Activated CD4-positive, alpha-beta memory T cell treated with anti-CD3 and anti-CD28 coated beads, Interleukin-2, amount 10 ng/mL, durations not matched to agents 7 days and 5 days (primary cell): ENCODE measurements around the gene NEO1. TPM values are rescaled to one million over a fixed set of nuclear protein-coding genes. Genes with fewer than 3 reads are reported as not detected.
A peak's percentile ranks its signal among the peaks of the same experiment; 100 is the strongest.
"Not testable (repeated sequence)": the region's sequence is repeated elsewhere in the genome, so short reads cannot be mapped to it uniquely, and the experiment has no call there.

ENCODE experiments used
- CTCF ChIA-PET: fragments of 350-600 bp; sonication (Branson Sonifier 250); formaldehyde crosslinking; loops from one replicate; lab custom pipeline; 2021; ENCODE audit warnings: antibody characterized with exemption, inconsistent platforms; lab: Charles Lee
- POLR2A ChIA-PET: fragments of 350-600 bp; sonication (Branson Sonifier 250); formaldehyde crosslinking; loops from one replicate; lab custom pipeline; 2021; ENCODE audit warnings: antibody characterized with exemption; lab: Charles Lee
- DNase-seq: peaks from one replicate; pipeline ENCODE4 v3.0.0-alpha.2; 2020
- H3K27ac Mint-ChIP-seq: one replicate; pipeline ENCODE4 v1.8.0; 2021; ENCODE audit warnings: mild to moderate bottlenecking, mixed read lengths
- H3K27me3 Mint-ChIP-seq: one replicate; pipeline ENCODE4 v1.8.0; 2021; ENCODE audit warnings: mixed read lengths
- H3K36me3 Mint-ChIP-seq: one replicate; pipeline ENCODE4 v1.8.0; 2021; ENCODE audit warnings: low read depth, mixed read lengths
- H3K4me1 Mint-ChIP-seq: one replicate; pipeline ENCODE4 v1.8.0; 2021; ENCODE audit warnings: mixed read lengths
- H3K4me3 Mint-ChIP-seq: one replicate; pipeline ENCODE4 v1.8.0; 2021; ENCODE audit warnings: mild to moderate bottlenecking, mixed read lengths
- H3K9me3 Mint-ChIP-seq: one replicate; pipeline ENCODE4 v1.8.0; 2021; ENCODE audit warnings: mixed read lengths
- total RNA-seq, 2 experiments: library from RNA; stranded (reverse); gene quantifications; one replicate each; pipeline ENCODE4 v1.2.3, GENCODE V29; 2021

The NEO1 gene
- total RNA-seq, 2 experiments from 2014 or later: 7.6 to 8.3 TPM

DNA sequence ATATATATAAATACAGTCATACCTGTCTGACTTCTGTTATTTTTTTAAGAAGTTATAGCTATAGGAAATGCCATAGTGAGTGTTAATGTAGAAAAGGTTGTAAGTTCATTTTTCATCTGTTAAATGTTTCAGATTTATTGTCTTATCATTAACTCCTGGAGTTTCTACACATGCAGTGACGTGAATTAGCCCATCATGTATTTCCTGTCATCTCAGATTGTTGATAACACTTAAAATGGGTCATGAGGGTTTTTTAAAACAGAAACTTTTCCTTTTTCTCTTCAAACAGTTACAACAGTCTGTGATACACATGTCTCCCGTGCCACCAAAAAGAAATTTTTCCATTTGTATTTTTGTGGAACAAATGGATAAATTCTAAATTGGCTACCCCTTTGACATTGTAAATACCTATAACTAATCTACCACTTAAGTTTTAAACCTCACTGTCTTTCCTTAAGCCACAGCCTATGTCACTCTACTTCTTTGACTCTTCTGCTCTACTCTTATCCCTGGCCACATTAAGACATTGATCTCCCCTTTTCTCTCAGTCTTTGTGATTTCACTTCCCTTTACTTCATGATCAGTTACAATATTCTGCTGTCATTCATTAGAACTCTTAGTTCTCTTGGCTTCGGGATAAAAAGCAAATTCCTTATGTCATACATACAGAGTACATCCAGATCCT, 89.1 kb downstream of the NEO1 start:
- Mint-ChIP-seq H3K27ac (peak overlapping the region; percentile 76), H3K27me3 (no peaks in the 10 kb centered on the region), H3K4me1 (peaks cover 46% of the 10 kb centered on the region), H3K36me3 (peaks cover 17% of the 10 kb centered on the region), H3K4me3 (no peak overlapping the region), H3K9me3 (peaks cover 6% of the 10 kb centered on the region)
- no peak for DNase-seq
- ChIA-PET POLR2A (interaction anchor here (1.0 to 1.6 kb wide), 3 partner anchors 84 to 358 kb away, joined by 3 to 6 read pairs (median 5); partner anchors contain the start of gene ADPGK), CTCF (interaction anchor here (0.6 to 0.9 kb wide), 2 partner anchors 100 to 460 kb away, joined by 3 to 4 read pairs; no protein-coding TSS in a partner anchor)

DNA sequence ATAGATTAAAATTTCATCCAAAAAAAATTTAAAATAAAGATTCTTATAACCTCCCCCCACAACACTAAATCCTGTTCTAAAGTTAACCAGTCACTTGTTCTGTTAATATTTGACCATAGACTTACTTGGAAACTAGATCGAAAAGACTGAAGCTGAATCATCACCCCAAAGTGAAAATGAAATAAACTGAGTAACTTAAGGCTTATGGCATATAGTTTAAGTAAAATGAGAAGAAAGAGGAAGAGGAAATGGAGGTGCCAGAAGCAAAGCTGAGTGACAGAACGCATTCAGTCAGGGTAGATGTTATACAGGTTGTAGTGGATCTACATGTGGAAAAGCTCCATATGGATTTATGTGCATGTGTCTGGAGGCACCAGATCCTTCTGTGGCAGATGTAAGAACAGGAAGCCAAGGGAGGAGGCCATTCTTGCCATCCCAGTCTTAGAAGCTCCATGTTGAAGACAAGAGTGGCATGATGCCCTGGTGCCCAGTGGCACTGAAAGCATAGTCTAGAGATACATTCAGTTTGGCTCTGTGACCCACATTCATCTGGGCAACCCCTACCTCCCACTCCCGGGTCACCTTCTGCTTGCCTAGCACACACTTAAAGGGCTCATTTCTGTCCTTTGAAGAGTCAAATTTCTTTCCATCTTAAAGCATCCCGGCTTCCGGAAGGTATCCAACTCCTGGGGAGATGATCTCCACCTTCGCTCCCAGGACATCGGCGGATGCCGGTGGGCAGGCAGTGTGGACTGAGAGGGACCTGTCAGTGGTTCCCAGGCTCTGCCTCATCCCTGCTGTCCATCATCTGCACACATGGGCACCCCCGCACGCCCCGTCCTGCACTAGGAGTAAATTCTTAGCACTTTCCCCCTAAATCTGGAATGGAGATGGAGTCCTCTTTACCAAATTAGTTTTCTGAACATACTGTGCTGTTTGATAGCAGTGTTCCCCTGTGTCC, 90.8 kb downstream of the NEO1 start:
- Mint-ChIP-seq H3K4me3 (peak overlapping the region; percentile 11), H3K9me3 (peaks cover 6% of the 10 kb centered on the region), H3K27ac (peak overlapping the region; percentile 76), H3K27me3 (no peaks in the 10 kb centered on the region), H3K4me1 (peaks cover 46% of the 10 kb centered on the region), H3K36me3 (peaks cover 17% of the 10 kb centered on the region)
- ChIA-PET POLR2A (interaction anchor here (0.6 kb wide), 1 partner anchor 1901 kb away, joined by 3 read pairs; no protein-coding TSS in a partner anchor), CTCF (interaction anchor here (1.2 to 1.3 kb wide), 2 partner anchors 12 to 95 kb away, joined by 3 to 6 read pairs; no protein-coding TSS in a partner anchor)
- no peak for DNase-seq

DNA sequence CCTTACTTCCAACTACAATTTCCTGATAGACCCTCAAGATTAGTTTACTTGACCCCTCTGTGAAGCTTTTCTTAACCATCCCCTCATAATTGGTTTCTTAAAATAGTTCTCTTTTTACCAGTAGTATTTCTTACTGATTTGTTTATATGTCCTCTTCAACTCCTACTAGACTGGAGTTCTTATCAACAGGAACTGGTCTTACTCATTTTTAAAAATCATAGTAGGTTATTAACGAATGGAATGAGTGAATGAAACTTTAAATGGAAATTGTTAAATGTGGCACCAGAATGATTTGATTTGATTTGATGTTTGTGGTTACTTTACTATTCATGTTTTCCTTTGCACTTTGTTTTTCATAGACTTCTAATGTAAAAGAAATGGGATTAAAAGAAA, 91.5 kb downstream of the NEO1 start:
- H3K27ac Mint-ChIP-seq: peak overlapping the region; percentile 76
- H3K4me3 Mint-ChIP-seq: no peak overlapping the region

DNA sequence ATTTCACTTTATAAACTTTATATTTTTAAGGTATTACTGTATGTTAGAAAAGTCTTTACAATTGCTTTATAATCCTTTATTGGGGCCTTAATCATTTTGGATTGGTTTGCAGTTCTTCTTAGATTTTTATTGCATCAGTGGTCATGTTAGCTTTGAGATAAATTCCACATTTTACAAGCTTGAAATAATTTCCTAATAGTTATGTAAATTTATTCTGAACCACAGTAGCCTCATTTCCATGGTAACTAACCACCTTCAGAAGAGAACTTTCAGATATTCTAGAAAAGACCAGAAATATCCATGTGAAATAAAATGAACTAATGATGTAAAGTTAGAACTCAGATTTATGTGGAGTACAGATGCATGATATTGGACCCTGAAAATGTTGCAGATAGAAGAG, 94.2 kb downstream of the NEO1 start:
- H3K4me3 Mint-ChIP-seq: no peak overlapping the region
- peaks cover 16% of the 10 kb centered on the region for H3K9me3 Mint-ChIP-seq
- H3K4me1 Mint-ChIP-seq: peaks cover 29% of the 10 kb centered on the region
- ChIA-PET CTCF (no interaction called here), POLR2A (no interaction called here)
- H3K27me3 Mint-ChIP-seq: no peaks in the 10 kb centered on the region
- H3K27ac Mint-ChIP-seq: no peak overlapping the region
- peaks cover 32% of the 10 kb centered on the region for H3K36me3 Mint-ChIP-seq
- DNase-seq: no peak

More for the DNA sequence above, 91.5 kb downstream of the NEO1 start:
- CTCF ChIA-PET: no interaction called here
- Mint-ChIP-seq H3K9me3 (peaks cover 8% of the 10 kb centered on the region), H3K27me3 (no peaks in the 10 kb centered on the region), H3K4me1 (peaks cover 46% of the 10 kb centered on the region), H3K36me3 (peaks cover 21% of the 10 kb centered on the region)
- no peak for DNase-seq
- POLR2A ChIA-PET: no interaction called here

DNA sequence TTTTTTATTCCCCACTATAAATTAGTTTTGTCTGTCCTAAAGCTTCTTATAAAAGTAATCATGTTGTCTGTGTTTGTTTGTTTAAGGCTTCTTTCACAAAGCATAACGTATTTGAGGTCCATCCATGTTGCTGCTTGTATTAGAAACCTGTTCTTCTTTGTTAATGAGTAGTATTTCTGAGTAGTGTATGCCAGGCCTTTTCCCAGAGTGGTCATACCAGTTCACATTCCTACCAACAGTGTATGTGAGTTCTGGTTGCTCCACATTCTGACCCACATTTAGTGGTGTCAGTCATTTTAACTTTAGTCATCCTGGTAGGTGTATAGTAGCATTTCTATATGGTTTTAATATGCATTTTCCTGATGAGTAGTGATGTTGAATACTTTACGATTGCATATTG, 98.6 kb downstream of the NEO1 start:
- CTCF ChIA-PET: no interaction called here
- H3K9me3 Mint-ChIP-seq: peaks cover 35% of the 10 kb centered on the region
- H3K4me3 Mint-ChIP-seq: no peak overlapping the region
- no peak overlapping the region for H3K27ac Mint-ChIP-seq
- POLR2A ChIA-PET: no interaction called here
- no peaks in the 10 kb centered on the region for H3K27me3 Mint-ChIP-seq
- peaks cover 8% of the 10 kb centered on the region for H3K4me1 Mint-ChIP-seq
- no peak for DNase-seq
- peaks cover 32% of the 10 kb centered on the region for H3K36me3 Mint-ChIP-seq

DNA sequence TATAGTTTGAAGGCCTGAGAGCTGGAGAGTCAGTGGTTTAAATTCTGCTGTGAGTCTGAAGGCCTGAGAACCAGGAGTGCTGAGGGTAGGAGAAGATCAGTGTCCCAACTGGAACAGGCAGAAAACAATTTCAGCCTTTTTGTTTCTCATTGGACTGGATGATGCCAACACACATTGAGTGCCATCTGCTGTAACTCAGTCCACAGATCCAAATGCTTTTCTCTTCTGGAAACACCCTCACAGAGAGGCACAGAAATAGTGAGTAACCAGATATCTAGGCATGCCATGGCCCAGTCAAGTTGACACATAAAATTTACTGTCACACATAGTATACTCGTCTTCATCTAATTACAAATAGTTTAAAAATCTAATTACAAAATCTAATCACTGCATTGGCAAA, 100.8 kb downstream of the NEO1 start:
- H3K9me3 Mint-ChIP-seq: peaks cover 41% of the 10 kb centered on the region
- POLR2A ChIA-PET: no interaction called here

DNA sequence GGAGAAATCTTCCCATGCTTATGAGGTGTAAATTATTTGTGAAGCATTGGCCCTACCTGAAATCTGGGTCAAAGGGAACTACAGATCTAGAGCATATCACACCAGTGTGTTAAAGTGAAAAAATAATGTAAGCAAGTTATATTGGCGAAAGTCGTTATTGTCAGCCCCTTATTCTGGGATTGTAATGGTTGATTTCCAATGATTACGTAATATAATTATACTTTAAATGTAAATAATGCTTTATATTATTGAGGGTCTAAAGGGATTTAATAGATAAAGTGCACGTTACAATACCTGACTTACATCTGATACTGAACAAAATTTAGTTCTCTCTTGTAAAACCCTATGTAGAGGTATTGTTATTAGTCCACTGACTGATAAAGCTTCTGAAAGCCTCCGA, 101.2 kb downstream of the NEO1 start:
- ChIA-PET CTCF (no interaction called here), POLR2A (no interaction called here)
- Mint-ChIP-seq H3K9me3 (peaks cover 40% of the 10 kb centered on the region), H3K4me3 (no peak overlapping the region), H3K36me3 (peaks cover 36% of the 10 kb centered on the region), H3K27ac (no peak overlapping the region), H3K4me1 (peaks cover 8% of the 10 kb centered on the region), H3K27me3 (no peaks in the 10 kb centered on the region)
- DNase-seq: no peak

More for the DNA sequence above, 100.8 kb downstream of the NEO1 start:
- Mint-ChIP-seq H3K4me1 (peaks cover 8% of the 10 kb centered on the region), H3K27ac (no peak overlapping the region), H3K36me3 (peaks cover 38% of the 10 kb centered on the region), H3K27me3 (no peaks in the 10 kb centered on the region), H3K4me3 (no peak overlapping the region)
- no peak for DNase-seq
- CTCF ChIA-PET: no interaction called here

DNA sequence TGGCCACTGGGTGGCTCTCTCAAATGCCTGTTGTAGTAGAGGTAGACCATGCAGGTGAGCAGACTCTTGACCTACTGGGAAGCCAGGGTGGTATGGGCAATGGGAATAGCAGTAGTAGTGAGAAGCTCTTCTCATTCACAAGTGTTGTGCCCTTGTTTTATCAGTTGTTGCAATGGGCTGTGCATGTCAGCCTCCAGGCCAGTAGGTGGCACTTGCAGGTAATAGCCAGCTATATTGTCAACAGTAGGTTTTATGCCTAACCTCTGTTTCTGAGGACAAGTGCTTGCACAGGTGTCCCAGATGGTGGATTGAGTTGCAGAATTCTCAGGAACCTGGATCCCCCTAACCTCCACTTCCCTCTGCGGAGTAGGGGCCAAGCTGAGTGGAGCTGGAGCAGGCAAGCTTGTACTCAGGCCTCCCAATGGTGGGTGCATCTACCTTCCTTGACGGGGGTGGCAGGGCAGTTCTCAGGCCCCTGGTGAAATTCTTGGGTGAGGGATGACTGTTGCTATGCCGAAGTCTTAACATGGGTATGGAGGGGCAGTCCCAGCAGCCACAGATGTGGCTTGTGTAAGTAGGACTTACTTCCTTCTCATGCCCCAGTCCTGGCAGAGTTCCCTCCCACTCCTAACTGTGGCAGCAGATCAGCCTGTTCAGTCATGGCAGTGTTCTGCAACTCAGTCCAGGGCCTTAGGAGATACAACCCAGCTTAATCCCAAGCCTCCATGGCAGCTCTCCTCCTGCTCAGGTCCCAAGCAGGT, 104.3 kb downstream of the NEO1 start:
- peaks cover 29% of the 10 kb centered on the region for H3K9me3 Mint-ChIP-seq
- no peaks in the 10 kb centered on the region for H3K27me3 Mint-ChIP-seq
- no peak overlapping the region for H3K27ac Mint-ChIP-seq
- DNase-seq: no peak
- ChIA-PET POLR2A (interaction anchor here (0.5 kb wide), 1 partner anchor 782 kb away, joined by 3 read pairs; no protein-coding TSS in a partner anchor), CTCF (interaction anchor here (1.0 kb wide), 1 partner anchor 71 kb away, joined by 3 read pairs; no protein-coding TSS in a partner anchor)
- H3K4me1 Mint-ChIP-seq: peaks cover 8% of the 10 kb centered on the region
- no peak overlapping the region for H3K4me3 Mint-ChIP-seq
- H3K36me3 Mint-ChIP-seq: peaks cover 23% of the 10 kb centered on the region

DNA sequence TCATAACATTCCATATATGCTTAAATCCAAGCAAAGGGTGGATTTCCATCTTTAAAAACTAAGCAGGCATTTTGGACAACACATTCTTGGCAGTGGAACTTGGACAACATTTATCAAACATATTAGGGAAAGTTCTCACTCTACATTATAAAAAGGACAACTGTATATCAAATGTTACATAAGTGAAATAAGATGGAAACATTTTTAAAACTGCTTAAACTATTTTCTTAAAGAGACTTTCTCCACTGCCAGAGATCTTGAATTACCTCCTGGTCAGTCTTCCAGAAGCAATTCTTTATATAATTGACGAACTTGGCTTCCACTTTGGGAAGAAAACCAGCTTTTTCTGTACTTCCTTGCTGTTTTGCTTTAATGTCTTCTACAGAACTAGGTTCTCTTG, 109.3 kb downstream of the NEO1 start:
- ChIA-PET POLR2A (no interaction called here), CTCF (no interaction called here)
- no peak overlapping the region for H3K4me3 Mint-ChIP-seq
- H3K9me3 Mint-ChIP-seq: peaks cover 13% of the 10 kb centered on the region
- no peak for DNase-seq
- no peak overlapping the region for H3K27ac Mint-ChIP-seq
- H3K27me3 Mint-ChIP-seq: no peaks in the 10 kb centered on the region
- no peaks in the 10 kb centered on the region for H3K4me1 Mint-ChIP-seq
- peaks cover 14% of the 10 kb centered on the region for H3K36me3 Mint-ChIP-seq

DNA sequence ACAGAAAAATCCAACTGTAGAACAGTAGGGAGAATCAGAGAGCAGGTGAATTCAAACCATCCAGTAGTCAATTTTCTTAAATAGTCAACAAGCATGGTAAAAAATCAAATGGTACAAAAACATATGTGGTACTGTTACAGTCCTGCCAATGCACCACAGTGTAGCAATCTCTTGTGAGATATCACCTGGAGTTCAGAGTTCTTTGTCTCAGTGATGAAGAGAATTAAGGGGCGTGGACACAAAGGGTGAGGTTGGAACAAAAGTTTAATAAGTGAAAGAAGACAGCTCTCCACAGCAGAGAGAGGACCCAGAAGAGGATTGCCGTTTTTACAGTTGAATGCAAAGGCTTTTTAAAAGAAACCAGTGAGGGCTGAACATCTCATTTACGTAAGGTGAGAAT, 113.2 kb downstream of the NEO1 start:
- no peaks in the 10 kb centered on the region for H3K4me1 Mint-ChIP-seq
- CTCF ChIA-PET: no interaction called here

DNA sequence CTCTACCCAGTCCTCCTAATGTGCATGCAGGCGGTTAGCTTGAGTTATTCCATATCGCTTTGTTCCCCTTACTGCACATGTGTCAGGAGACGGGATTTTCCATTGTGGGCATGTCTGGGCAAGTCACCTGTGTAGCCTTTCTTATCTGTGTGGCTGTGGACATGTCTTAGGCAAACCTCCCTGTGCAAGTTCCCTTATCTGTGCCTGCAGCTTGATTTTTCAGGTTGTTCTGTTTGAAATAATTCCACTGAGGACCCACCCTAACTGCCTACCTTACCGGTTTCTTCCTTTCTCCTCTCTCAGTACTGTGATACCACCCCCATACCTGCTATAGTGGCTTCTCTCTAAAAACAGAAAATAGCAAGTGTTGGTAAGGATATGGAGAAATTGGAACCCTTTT, 113.6 kb downstream of the NEO1 start:
- Mint-ChIP-seq H3K4me3 (no peak overlapping the region), H3K4me1 (no peaks in the 10 kb centered on the region), H3K36me3 (peaks cover 16% of the 10 kb centered on the region), H3K27ac (no peak overlapping the region), H3K9me3 (peaks cover 17% of the 10 kb centered on the region), H3K27me3 (no peaks in the 10 kb centered on the region)
- ChIA-PET POLR2A (no interaction called here), CTCF (no interaction called here)
- DNase-seq: no peak

More for the DNA sequence above, 113.2 kb downstream of the NEO1 start:
- peaks cover 17% of the 10 kb centered on the region for H3K9me3 Mint-ChIP-seq
- H3K27me3 Mint-ChIP-seq: no peaks in the 10 kb centered on the region
- H3K4me3 Mint-ChIP-seq: no peak overlapping the region
- H3K36me3 Mint-ChIP-seq: peaks cover 16% of the 10 kb centered on the region
- no peak overlapping the region for H3K27ac Mint-ChIP-seq
- POLR2A ChIA-PET: no interaction called here
- no peak for DNase-seq

DNA sequence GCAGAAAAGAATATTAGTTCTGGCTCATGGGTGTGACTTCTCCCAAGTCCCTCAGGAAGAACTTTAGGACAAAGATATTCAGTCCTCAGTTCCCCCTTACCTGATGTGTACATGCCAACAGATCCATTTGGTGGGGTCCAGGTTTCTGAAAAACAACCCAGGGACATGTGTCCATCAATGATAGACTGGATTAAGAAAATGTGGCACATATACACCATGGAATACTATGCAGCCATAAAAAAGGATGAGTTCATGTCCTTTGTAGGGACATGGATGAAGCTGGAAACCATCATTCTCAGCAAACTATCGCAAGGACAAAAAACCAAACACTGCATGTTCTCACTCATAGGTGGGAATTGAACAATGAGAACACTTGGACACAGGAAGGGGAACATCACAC, 114.4 kb downstream of the NEO1 start:
- peaks cover 16% of the 10 kb centered on the region for H3K36me3 Mint-ChIP-seq
- H3K27ac Mint-ChIP-seq, H3K27me3 Mint-ChIP-seq, CTCF ChIA-PET, H3K4me3 Mint-ChIP-seq, DNase-seq, POLR2A ChIA-PET, H3K4me1 Mint-ChIP-seq: not testable (repeated sequence)
- peaks cover 17% of the 10 kb centered on the region for H3K9me3 Mint-ChIP-seq
